ENCODE data around the gene IARS1. TPM values are rescaled to one million over a fixed set of nuclear protein-coding genes. Genes with fewer than 3 reads are reported as not detected.

IARS1 gene
- total and polyA plus RNA-seq, 2 of the 8 experiments (the other 6 are each of a cell fraction or from before 2014, with no cell fraction given), result 74.9 to 243 TPM

DNA sequence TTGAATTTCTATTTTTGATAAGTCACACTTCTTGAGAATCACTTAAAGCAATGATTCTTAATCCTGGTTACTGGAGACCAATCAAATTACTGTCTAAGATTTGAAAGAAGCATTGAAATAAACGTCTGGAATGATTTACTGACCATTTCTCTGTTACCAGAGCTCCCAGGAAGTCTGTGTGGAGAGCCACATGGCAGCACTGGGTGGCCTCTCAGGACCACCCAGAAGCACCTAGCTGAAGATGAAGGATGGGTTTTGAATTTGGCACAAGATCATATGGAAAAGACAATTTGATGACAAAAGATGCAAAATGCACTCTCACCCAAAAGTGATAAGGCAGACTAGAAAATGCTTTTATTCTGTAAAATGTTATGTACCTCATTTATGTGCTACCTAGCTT is 30.4 kb downstream of the IARS1 start:
- Histone ChIP-seq H3K4me3 (ENCODE audit: extremely low read depth in 1 of 4, insufficient read depth in 2 of 4, low read depth in 3 of 4, low read length in 4 of 4) (no peak overlapping the region), H3K79me1 (ENCODE audit: low read depth, low read length) (no peaks in the 10 kb centered on the region; the same call in 1 of the 2 replicates), H3K79me2 (ENCODE audit: control insufficient read depth in 1 of 2, insufficient read depth in 2 of 2, low read length in 2 of 2) (no peaks in the 10 kb centered on the region), H3K23me2 (ENCODE audit: low read depth, low read length) (no peaks in the 10 kb centered on the region), H2BK5ac (ENCODE audit: low read depth, low read length) (no peak overlapping the region), H2BK20ac (ENCODE audit: low read length) (no peak overlapping the region), H3K23ac (ENCODE audit: insufficient read length) (no peak overlapping the region), H2AK5ac (ENCODE audit: low read depth, low read length) (no peak overlapping the region), H3K4me2 (ENCODE audit: insufficient read depth in 1 of 2, low read depth in 2 of 2, low read length in 2 of 2) (no peak overlapping the region), H3K18ac (ENCODE audit: extremely low read depth, low read length) (no peak overlapping the region), H3K27ac (ENCODE audit: low read depth, low read length) (no peak overlapping the region), H3K4me1 (replicated peaks in 1 of 4; ENCODE audit: control insufficient read depth in 3 of 4, insufficient read depth in 4 of 4, low read length in 3 of 4) (no peaks in the 10 kb centered on the region), H3K4ac (replicated peaks; ENCODE audit: insufficient read length, low read depth, low read length) (no peak overlapping the region), H3K56ac (replicated peaks; ENCODE audit: insufficient read length, low read depth, low read length) (no peak overlapping the region), H2BK12ac (ENCODE audit: low read depth, low read length) (no peak overlapping the region), H4K91ac (replicated peaks; ENCODE audit: insufficient read length, low read length) (no peak overlapping the region), H3K14ac (ENCODE audit: insufficient read length) (no peak overlapping the region), H3K9me3 (ENCODE audit: insufficient read depth in 2 of 2, low read depth in 1 of 2, low read length in 1 of 2) (no peaks in the 10 kb centered on the region), H2BK120ac (replicated peaks; ENCODE audit: low read depth, low read length) (no peak overlapping the region), H2BK15ac (ENCODE audit: low read length) (no peak overlapping the region), H3K36me3 (ENCODE audit: control insufficient read depth in 2 of 4, insufficient read depth in 4 of 4, low read length in 3 of 4) (peaks cover 56 to 99% (median 92%) of the 10 kb centered on the region in 4 experiments), H4K8ac (ENCODE audit: extremely low read depth, insufficient read depth, low read length) (no peak overlapping the region), H3K27me3 (replicated peaks in 1 of 4; ENCODE audit: control insufficient read depth in 3 of 4, extremely low read depth in 1 of 4, insufficient read depth in 3 of 4, low read length in 3 of 4) (no peaks in the 10 kb centered on the region), H3K9ac (replicated peaks in 1 of 4; ENCODE audit: extremely low read depth in 1 of 4, low read depth in 3 of 4, low read length in 3 of 4) (no peak overlapping the region), H4K5ac (ENCODE audit: insufficient read length, low read depth, low read length) (no peak overlapping the region), H4K20me1 (replicated peaks in 1 of 2; ENCODE audit: control insufficient read depth in 1 of 2, insufficient read depth in 2 of 2, low read length in 2 of 2) (peaks cover 3 to 4% of the 10 kb centered on the region in 2 experiments), H2AFZ (ENCODE audit: low read length) (no peak overlapping the region)
- 75% methylated on average over 1 of the region's 1 CpG; no CpG with 5 or more reads in 1 of the 2 experiments for WGBS, 2 experiments (ENCODE audit: extremely low coverage in 1 of 2, insufficient coverage in 1 of 2, insufficient read length in 1 of 2, insufficient replicate concordance in 2 of 2, low coverage in 1 of 2, low lambda C conversion rate in 2 of 2, missing lambda C conversion rate in 1 of 2)
- DNase-seq (ENCODE audit: low read depth in 1 of 2, low spot score in 2 of 2) (no peak), FAIRE-seq (no peak)
- TF ChIP-seq KDM5A (IDR thresholded peaks at IDR 0.05; ENCODE audit: low read length) (no peak), BRCA1 (IDR thresholded peaks at IDR 0.05; ENCODE audit: low read depth, low read length) (no peak), MAFK (IDR thresholded peaks at IDR 0.05; ENCODE audit: low read depth, low read length) (no peak), SP1 (IDR thresholded peaks at IDR 0.05; ENCODE audit: low read depth, low read length) (no peak), POU5F1 (IDR thresholded peaks at IDR 0.05; ENCODE audit: low read depth, low read length) (no peak), EZH2 (IDR thresholded peaks at IDR 0.05; ENCODE audit: low read depth, low read length, severe bottlenecking) (no peak)
- CTCF ChIA-PET (ENCODE audit: partially characterized antibody), result interaction anchor here (0.6 to 1.5 kb wide), 4 partner anchors 9 to 284 kb away, joined by 3 to 6 read pairs (median 3); no protein-coding TSS in a partner anchor
- POLR2A ChIA-PET (ENCODE audit: partially characterized antibody), result interaction anchor here (0.8 to 5.9 kb wide), 14 partner anchors 8 to 39 kb away, joined by 3 to 45 read pairs (median 4); no protein-coding TSS in a partner anchor
